ENCODE data around the gene OR2Z1.
"Not testable (repeated sequence)": the region's sequence is repeated elsewhere in the genome, so short reads cannot be mapped to it uniquely, and the experiment has no call there.

OR2Z1 gene

GRCh38 chr19:8705304-8705703 lies 16.1 kb upstream of the OR2Z1 start:
- DNase-seq = not testable (repeated sequence)

GRCh38 chr19:8705742-8706141 lies 15.7 kb upstream of the OR2Z1 start:
- DNase-seq = no peak

DNA sequence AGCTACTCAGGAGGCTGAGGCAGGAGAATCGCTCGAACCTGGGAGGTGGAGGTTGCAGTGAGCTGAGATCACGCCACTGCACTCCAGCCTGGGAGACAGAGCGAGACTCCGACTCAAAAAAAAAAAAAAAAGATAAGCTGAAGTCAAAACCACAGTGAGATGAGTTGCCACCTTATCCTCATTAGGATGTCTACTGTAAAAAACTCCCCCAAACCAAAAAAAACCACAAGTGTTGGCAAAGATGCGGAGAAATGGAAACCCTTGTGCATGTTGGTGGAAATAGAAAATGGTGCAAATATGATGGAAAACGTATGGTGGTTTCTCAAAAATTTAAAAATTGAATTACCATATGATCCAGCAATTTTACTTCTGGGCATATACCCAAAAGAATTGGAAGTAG lies 11.1 kb upstream of the OR2Z1 start:
- DNase-seq = not testable (repeated sequence)

GRCh38 chr19:8722032-8722431 lies 598 bp downstream of the OR2Z1 start:
- DNase-seq = no peak

DNA sequence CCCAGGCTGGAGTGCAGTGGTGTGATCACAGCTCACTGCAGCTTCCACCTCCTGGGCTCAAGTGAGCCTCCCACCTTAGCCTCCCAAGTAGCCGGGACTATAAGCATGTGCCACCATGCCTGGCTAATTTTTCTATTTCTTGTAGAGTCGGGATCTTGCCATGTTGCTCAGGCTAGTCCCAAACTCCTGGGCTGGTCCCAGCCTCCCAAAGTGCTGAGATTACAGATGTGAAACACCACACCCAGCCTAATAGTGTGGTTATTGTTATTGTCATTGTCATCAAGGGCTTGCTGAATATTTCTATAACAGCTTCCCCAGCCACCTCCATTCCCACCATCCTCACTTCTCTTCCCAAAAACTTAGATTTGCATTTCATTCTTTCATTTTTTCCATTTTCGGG lies 2.8 kb downstream of the OR2Z1 start:
- no peak for DNase-seq

DNA sequence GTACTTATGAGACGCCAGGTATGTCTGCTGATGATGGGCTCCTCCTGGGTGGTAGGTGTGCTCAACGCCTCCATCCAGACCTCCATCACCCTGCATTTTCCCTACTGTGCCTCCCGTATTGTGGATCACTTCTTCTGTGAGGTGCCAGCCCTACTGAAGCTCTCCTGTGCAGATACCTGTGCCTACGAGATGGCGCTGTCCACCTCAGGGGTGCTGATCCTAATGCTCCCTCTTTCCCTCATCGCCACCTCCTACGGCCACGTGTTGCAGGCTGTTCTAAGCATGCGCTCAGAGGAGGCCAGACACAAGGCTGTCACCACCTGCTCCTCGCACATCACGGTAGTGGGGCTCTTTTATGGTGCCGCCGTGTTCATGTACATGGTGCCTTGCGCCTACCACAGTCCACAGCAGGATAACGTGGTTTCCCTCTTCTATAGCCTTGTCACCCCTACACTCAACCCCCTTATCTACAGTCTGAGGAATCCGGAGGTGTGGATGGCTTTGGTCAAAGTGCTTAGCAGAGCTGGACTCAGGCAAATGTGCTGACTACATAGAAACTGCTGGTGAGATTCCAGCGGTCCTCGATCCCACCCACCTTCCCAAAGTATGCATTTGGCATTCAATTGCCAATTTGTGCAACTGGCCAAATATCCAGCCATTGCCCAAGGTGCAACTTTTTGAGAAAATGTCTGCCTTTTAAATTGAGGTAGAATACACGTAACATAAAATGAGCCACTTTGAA lies 10.2 kb downstream of the OR2Z1 start:
- no peak for DNase-seq

GRCh38 chr19:8738377-8738776 lies 16.9 kb downstream of the OR2Z1 start:
- DNase-seq = no peak

DNA sequence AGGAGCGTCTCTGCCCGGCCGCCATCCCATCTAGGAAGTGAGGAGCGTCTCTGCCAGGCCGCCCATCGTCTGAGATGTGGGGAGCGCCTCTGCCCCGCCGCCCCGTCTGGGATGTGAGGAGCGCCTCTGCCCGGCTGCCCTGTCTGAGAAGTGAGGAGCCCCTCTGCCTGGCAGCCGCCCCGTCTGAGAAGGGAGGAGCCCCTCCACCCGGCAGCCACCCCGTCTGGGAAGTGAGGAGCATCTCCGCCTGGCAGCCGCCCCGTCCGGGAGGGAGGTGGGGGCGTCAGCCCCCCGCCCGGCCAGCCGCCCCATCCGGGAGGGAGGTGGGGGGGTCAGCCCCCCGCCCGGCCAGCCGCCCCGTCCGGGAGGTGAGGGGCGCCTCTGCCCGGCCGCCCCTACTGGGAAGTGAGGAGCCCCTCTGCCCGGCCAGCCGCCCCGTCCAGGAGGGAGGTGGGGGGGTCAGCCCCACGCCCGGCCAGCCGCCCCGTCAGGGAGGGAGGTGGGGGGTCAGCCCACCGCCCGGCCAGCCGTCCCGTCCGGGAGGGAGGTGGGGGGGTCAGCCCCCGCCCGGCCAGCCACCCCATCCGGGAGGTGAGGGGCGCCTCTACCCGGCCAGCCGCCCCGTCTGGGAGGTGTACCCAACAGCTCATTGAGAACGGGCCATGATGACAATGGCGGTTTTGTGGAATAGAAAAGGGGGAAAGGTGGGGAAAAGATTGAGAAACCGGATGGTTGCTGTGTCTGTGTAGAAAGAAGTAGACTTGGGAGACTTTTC lies 18.0 kb downstream of the OR2Z1 start:
- DNase-seq = not testable (repeated sequence)

DNA sequence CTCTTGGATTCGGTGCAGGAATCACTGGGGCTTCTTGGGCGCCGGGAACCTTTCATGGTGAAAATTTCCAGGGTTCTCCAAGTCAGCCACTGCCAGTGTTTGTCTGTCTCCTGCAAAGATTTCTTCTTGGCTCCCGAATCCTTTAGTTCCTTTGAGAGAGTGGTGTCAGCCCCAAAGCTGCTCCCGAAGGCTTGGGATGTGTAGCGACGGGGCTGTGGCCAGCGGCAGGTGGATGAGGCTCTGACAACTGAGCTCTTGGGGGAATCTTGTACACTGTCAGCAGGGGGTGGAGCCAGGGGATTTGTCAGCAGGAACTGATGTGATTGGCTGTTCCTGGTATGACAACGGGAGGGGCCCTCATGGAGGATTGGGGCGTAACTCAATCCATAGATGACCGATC lies 45.8 kb downstream of the OR2Z1 start:
- DNase-seq = not testable (repeated sequence)

DNA sequence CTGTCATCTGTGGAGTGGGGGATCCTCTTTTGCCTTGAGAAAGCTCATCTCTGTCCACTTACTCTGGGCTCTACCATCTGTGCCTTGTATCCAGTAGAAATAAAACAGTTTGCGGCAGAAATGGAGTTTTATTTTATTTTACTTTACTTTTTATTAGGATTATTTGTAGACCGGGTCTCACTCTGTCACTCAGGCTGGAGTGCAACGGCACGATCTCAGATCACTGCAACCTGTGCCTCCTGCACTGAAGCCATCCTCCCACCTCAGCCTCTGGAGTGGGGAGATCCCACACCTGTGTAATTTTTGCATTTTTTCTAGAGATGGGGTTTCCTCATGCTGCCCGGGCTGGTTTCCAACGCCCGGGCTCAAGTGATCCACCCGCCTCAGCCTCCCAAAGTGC lies 47.8 kb downstream of the OR2Z1 start:
- DNase-seq = not testable (repeated sequence)

GRCh38 chr19:8773587-8773986 lies 52.2 kb downstream of the OR2Z1 start:
- DNase-seq = not testable (repeated sequence)

Data from cerebellar nuclear complex (tissue), 1 donor.